Sigmoid colon (tissue), 7 donors: ENCODE data around the gene SYNPO2. TPM values are rescaled to one million over a fixed set of nuclear protein-coding genes. Genes with fewer than 3 reads are reported as not detected.

Source experiments
- DNase-seq: peaks from one replicate; pipeline ENCODE4 v3.0.0-alpha.2; 2019
- H3K27ac ChIP-seq, 4 donors: fragments of 200-600 bp; sonication (generic); one replicate each; pipeline ENCODE4 v1.5.1; 2016 to 2019; ENCODE audit warnings: mild to moderate bottlenecking in 1 of 4
- H3K27me3 ChIP-seq, 3 donors: fragments of 200-600 bp; sonication (generic); one replicate each; pipeline ENCODE4 v1.5.1; 2019; ENCODE audit warnings: mild to moderate bottlenecking in 1 of 3
- H3K36me3 ChIP-seq, 4 donors: fragments of 200-600 bp; sonication (generic); one replicate each; pipeline ENCODE4 v1.5.1; 2016 to 2019
- H3K4me1 ChIP-seq, 4 donors: fragments of 200-600 bp; sonication (generic); one replicate each; pipeline ENCODE4 v1.5.1; 2017 to 2019
- H3K4me3 ChIP-seq, 4 donors: fragments of 200-600 bp; sonication (generic); one replicate each; pipeline ENCODE4 v1.5.1; 2017 to 2019; ENCODE audit warnings: mild to moderate bottlenecking in 2 of 4, moderate library complexity in 1 of 4
- H3K9me3 ChIP-seq, 4 donors: fragments of 200-600 bp in 3 of 4; sonication (generic) in 3 of 4; one replicate each; pipeline versions ENCODE4 v1.5.1 to v1.6.1; 2013 to 2019
- CTCF ChIP-seq, 4 experiments: fragments of 450-650 bp in 3 of 4; fragments of 200-600 bp in 1 of 4; IDR thresholded peaks; one replicate each; pipeline ENCODE4 v1.5.1; 2016 to 2019; ENCODE audit warnings: antibody characterized with exemption in 4 of 4, mild to moderate bottlenecking in 3 of 4, moderate library complexity in 2 of 4
- EP300 ChIP-seq, 4 donors: sonication (generic); formaldehyde crosslinking; IDR thresholded peaks; one replicate each; pipeline ENCODE4 v1.6.1; 2017; ENCODE audit warnings: antibody characterized with exemption in 4 of 4
- POLR2A ChIP-seq, 2 donors: fragments of 450-650 bp; IDR thresholded peaks; one replicate each; pipeline ENCODE4 v1.6.1; 2016; ENCODE audit warnings: antibody characterized with exemption in 2 of 2, mild to moderate bottlenecking in 2 of 2, moderate library complexity in 2 of 2
- POLR2AphosphoS5 ChIP-seq, 4 donors: sonication (generic); formaldehyde crosslinking; IDR thresholded peaks; one replicate each; pipeline ENCODE4 v1.6.1; 2017; ENCODE audit warnings: antibody characterized with exemption in 4 of 4
- WGBS, 2 donors: extraction: QIAGEN DNeasy Blood & Tissue Kit; methylation state at CpG; one replicate each; pipeline ENCODE4 v1.1.7; 2013; 5-methylcytosine and 5-hydroxymethylcytosine counted together
- intact Hi-C: fragments of 100-400 bp; cut with DNase I; formaldehyde crosslinking; loops from one replicate; pipeline ENCODE4 v1.15.1; 2023
- polyA plus RNA-seq, 3 donors: library from polyadenylated mRNA; stranded (reverse); fragments of 200-250 nt; gene quantifications; one replicate each; pipeline ENCODE4 v1.2.3, GENCODE V29; 2013
- total RNA-seq, 4 donors: library from RNA; depleted of rRNA; stranded (reverse); fragments of >200 nt; gene quantifications; one replicate each; pipeline ENCODE4 v1.1.0, GENCODE V29; 2016
- donor health status: healthy with polysubstance abuse.
- donor health status: Bipolar disorder and iron deficiency.
- donor health status: healthy.

Gene SYNPO2
- total and polyA plus RNA-seq, 7 donors: 2.1 to 1,591 (median 611) TPM

- Histone ChIP-seq H3K9me3 (no peaks in the 10 kb centered on the region), H3K36me3 (peaks cover 0 to 11% (median 0%) of the 10 kb centered on the region in 4 donors), H3K4me1 (peaks cover 0 to 86% (median 67%) of the 10 kb centered on the region in 4 donors), H3K27ac (peak overlapping the region; percentile 84 to 98 (median 94)), H3K27me3 (no peaks in the 10 kb centered on the region), H3K4me3 (no peak overlapping the region)
- intact Hi-C loops: loop anchor here (2.0 to 5.0 kb wide), 4 partner anchors 57 to 272 kb away; partner anchors contain the start of gene USP53
- 82 to 86% methylated on average over 4 of the region's 4 CpGs for WGBS, 2 donors
- no peak for TF ChIP-seq POLR2A (IDR thresholded peaks at IDR 0.05)
- TF ChIP-seq POLR2AphosphoS5 (IDR thresholded peaks at IDR 0.05): peak in 2 of 4 donors; percentile 42 to 51
- no peak for TF ChIP-seq EP300 (IDR thresholded peaks at IDR 0.05)
- TF ChIP-seq CTCF (IDR thresholded peaks at IDR 0.05): peak in 3 of 4 experiments; percentile 19 to 36 (median 23)
- no peak for DNase-seq
Observed at GRCh38 chr4:119039779-119040178, 151.1 kb downstream of the SYNPO2 start.

- Histone ChIP-seq H3K27ac (peak overlapping the region; percentile 84 to 98 (median 94)), H3K9me3 (no peaks in the 10 kb centered on the region), H3K4me1 (peaks cover 0 to 86% (median 64%) of the 10 kb centered on the region in 4 donors), H3K4me3 (no peak overlapping the region), H3K36me3 (peaks cover 0 to 6% (median 0%) of the 10 kb centered on the region in 4 donors), H3K27me3 (no peaks in the 10 kb centered on the region)
- intact Hi-C loops: loop anchor here (5.0 kb wide), 2 partner anchors 172 to 247 kb away; partner anchors contain the start of gene USP53
- TF ChIP-seq EP300 (IDR thresholded peaks at IDR 0.05): no peak
- no peak for TF ChIP-seq POLR2A (IDR thresholded peaks at IDR 0.05)
- no peak for TF ChIP-seq CTCF (IDR thresholded peaks at IDR 0.05)
- TF ChIP-seq POLR2AphosphoS5 (IDR thresholded peaks at IDR 0.05): no peak
- 76 to 81% methylated on average over 3 of the region's 3 CpGs for WGBS, 2 donors
- DNase-seq: no peak
Observed at GRCh38 chr4:119040261-119040660, 151.6 kb downstream of the SYNPO2 start.

GRCh38 chr4:119040694-119041185 is 152.1 kb downstream of the SYNPO2 start:
- H3K27me3 ChIP-seq: no peaks in the 10 kb centered on the region
- DNase-seq: no peak
- intact Hi-C loops: loop anchor here (5.0 kb wide), 2 partner anchors 172 to 247 kb away; partner anchors contain the start of gene USP53
- no peak overlapping the region for H3K4me3 ChIP-seq
- H3K36me3 ChIP-seq: peaks cover 0 to 1% (median 0%) of the 10 kb centered on the region in 4 donors
- TF ChIP-seq EP300 (IDR thresholded peaks at IDR 0.05) (no peak), CTCF (IDR thresholded peaks at IDR 0.05) (no peak), POLR2AphosphoS5 (IDR thresholded peaks at IDR 0.05) (peak in 3 of 4 donors; percentile 25 to 68 (median 41)), POLR2A (IDR thresholded peaks at IDR 0.05) (no peak)
- peak overlapping the region; percentile 84 to 98 (median 94) for H3K27ac ChIP-seq
- 81 to 84% methylated on average over 2 of the region's 2 CpGs for WGBS, 2 donors
- no peaks in the 10 kb centered on the region for H3K9me3 ChIP-seq
- peaks cover 0 to 86% (median 63%) of the 10 kb centered on the region in 4 donors for H3K4me1 ChIP-seq

GRCh38 chr4:119041396-119041795 is 152.7 kb downstream of the SYNPO2 start:
- TF ChIP-seq CTCF (IDR thresholded peaks at IDR 0.05): no peak
- no peak for TF ChIP-seq POLR2A (IDR thresholded peaks at IDR 0.05)
- TF ChIP-seq EP300 (IDR thresholded peaks at IDR 0.05): no peak
- TF ChIP-seq POLR2AphosphoS5 (IDR thresholded peaks at IDR 0.05): no peak
- Histone ChIP-seq H3K4me3 (no peak overlapping the region), H3K27ac (peak overlapping the region; percentile 84 to 98 (median 94)), H3K27me3 (no peaks in the 10 kb centered on the region), H3K9me3 (no peaks in the 10 kb centered on the region), H3K4me1 (peaks cover 0 to 86% (median 62%) of the 10 kb centered on the region in 4 donors), H3K36me3 (no peaks in the 10 kb centered on the region)
- intact Hi-C loops: loop anchor here (5.0 kb wide), 2 partner anchors 171 to 246 kb away; partner anchors contain the start of gene USP53
- no peak for DNase-seq
- WGBS, 2 donors: 24 to 66% methylated on average over 2 of the region's 2 CpGs
